ENCODE results near the gene SUMF2. TPM values are rescaled to one million over a fixed set of nuclear protein-coding genes. Genes with fewer than 3 reads are reported as not detected.

The SUMF2 gene
- total and polyA plus RNA-seq, 2 of the 13 experiments (the other 11 are each of a cell fraction or from before 2014, with no cell fraction given) = 48.9 to 54.4 TPM

GRCh38 chr7:56051339-56052191, 12.5 kb upstream of the SUMF2 start, which contains the start of the genes CCT6A and PSPH (continued):
- TF ChIP-seq IKZF4 (CRISPR knock-in tag; IDR thresholded peaks at IDR 0.05; ENCODE audit: borderline replicate concordance, low read depth, not compliant biosample characterization) = peak; percentile 70
- TF ChIP-seq SIN3A (IDR thresholded peaks at IDR 0.05; ENCODE audit: borderline replicate concordance, low read depth, low read length) = peak; percentile 69; the same call in 1 of the 2 replicates
- no peak for TF ChIP-seq REXO4 (CRISPR knock-in tag; IDR thresholded peaks at IDR 0.05; ENCODE audit: borderline replicate concordance)
- no peak for TF ChIP-seq FOSL1 (CRISPR knock-in tag; IDR thresholded peaks at IDR 0.05; ENCODE audit: borderline replicate concordance)
- TF ChIP-seq GMEB2 (CRISPR knock-in tag; IDR thresholded peaks at IDR 0.05; ENCODE audit: low read depth) = peak; percentile 97
- TF ChIP-seq, protein P1, sequence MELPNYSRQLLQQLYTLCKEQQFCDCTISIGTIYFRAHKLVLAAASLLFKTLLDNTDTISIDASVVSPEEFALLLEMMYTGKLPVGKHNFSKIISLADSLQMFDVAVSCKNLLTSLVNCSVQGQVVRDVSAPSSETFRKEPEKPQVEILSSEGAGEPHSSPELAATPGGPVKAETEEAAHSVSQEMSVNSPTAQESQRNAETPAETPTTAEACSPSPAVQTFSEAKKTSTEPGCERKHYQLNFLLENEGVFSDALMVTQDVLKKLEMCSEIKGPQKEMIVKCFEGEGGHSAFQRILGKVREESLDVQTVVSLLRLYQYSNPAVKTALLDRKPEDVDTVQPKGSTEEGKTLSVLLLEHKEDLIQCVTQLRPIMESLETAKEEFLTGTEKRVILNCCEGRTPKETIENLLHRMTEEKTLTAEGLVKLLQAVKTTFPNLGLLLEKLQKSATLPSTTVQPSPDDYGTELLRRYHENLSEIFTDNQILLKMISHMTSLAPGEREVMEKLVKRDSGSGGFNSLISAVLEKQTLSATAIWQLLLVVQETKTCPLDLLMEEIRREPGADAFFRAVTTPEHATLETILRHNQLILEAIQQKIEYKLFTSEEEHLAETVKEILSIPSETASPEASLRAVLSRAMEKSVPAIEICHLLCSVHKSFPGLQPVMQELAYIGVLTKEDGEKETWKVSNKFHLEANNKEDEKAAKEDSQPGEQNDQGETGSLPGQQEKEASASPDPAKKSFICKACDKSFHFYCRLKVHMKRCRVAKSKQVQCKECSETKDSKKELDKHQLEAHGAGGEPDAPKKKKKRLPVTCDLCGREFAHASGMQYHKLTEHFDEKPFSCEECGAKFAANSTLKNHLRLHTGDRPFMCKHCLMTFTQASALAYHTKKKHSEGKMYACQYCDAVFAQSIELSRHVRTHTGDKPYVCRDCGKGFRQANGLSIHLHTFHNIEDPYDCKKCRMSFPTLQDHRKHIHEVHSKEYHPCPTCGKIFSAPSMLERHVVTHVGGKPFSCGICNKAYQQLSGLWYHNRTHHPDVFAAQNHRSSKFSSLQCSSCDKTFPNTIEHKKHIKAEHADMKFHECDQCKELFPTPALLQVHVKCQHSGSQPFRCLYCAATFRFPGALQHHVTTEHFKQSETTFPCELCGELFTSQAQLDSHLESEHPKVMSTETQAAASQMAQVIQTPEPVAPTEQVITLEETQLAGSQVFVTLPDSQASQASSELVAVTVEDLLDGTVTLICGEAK (IDR thresholded peaks at IDR 0.05) = no peak
- TF ChIP-seq, protein P1 (CRISPR knock-in tag; IDR thresholded peaks at IDR 0.05) = peak; percentile 58; the same call in 1 of the 2 replicates
- no peak; the same call in 1 of the 2 replicates for TF ChIP-seq ZNF121 (CRISPR knock-in tag; IDR thresholded peaks at IDR 0.05)
- no peak for TF ChIP-seq FOXK2 (IDR thresholded peaks at IDR 0.05)
- TF ChIP-seq ZNF512B (CRISPR knock-in tag; IDR thresholded peaks at IDR 0.05; ENCODE audit: borderline replicate concordance) = no peak
- peak; percentile 70 for TF ChIP-seq CREM (IDR thresholded peaks at IDR 0.05)
- no peak for TF ChIP-seq CREM (CRISPR knock-in tag; IDR thresholded peaks at IDR 0.05)
- no peak for TF ChIP-seq DNMT3B (CRISPR knock-in tag; conservative IDR thresholded peaks at IDR 0.05)

Data from HepG2 (cell line).